HCT116 (cell line): Measurements from ENCODE around the gene PLOD1. TPM values are rescaled to one million over a fixed set of nuclear protein-coding genes. Genes with fewer than 3 reads are reported as not detected.

Experiments
- ATAC-seq: fragments of 200-7000 bp; cut with Tn5 transposase; 2 replicates; pipeline ENCODE4 v1.9.1; 2020; ENCODE audit warnings: mild to moderate bottlenecking, moderate library complexity
- BruUV-seq: library from RNA; stranded (reverse); fragments of 400-500 nt; replicated peaks from 2 replicates; lab custom pipeline; 2021; lab: Mats Ljungman, UMichigan
- CTCF ChIA-PET: fragments of 300-600 bp; sonication (Branson Sonifier 250); formaldehyde crosslinking; loops from one replicate; lab custom pipeline; 2021; ENCODE audit warnings: antibody characterized with exemption; lab: Charles Lee
- POLR2A ChIA-PET: fragments of 300-600, 350-600 bp; sonication (Branson Sonifier 250); formaldehyde crosslinking; loops from one replicate; lab custom pipeline; 2021; ENCODE audit warnings: antibody characterized with exemption; lab: Charles Lee
- RAD21 ChIA-PET, 2 experiments: fragments of 300-600 bp; sonication (Branson Sonifier 250); formaldehyde crosslinking; loops; one replicate each; lab custom pipeline; 2023; ENCODE audit warnings: low total read pairs in 2 of 2; ENCODE audit not compliant: uncharacterized antibody in 2 of 2, unreplicated experiment in 2 of 2, low non-redundant PET in 1 of 2; lab: Charles Lee
- DNase-seq: peaks from one replicate; pipeline ENCODE4 v3.0.0-alpha.2; 2010; ENCODE audit warnings: low read depth, low spot score
- H2AFZ ChIP-seq: fragments of 200-600 bp; shearing (Covaris generic), sonication (generic); 2 replicates; pipeline ENCODE4 v1.6.1; 2017; ENCODE audit warnings: low read depth, mixed run types, mixed read lengths, antibody characterized with exemption, low read length; ENCODE audit not compliant: poor library complexity, severe bottlenecking
- H3K27ac ChIP-seq: 2 replicates; pipeline ENCODE4 v1.5.1; 2012; ENCODE audit warnings: low read depth, low read length
- H3K27me3 ChIP-seq: fragments of 200-600 bp; sonication (generic); 2 replicates; pipeline ENCODE4 v1.6.1; 2016; ENCODE audit warnings: mixed run types, low read length, mixed read lengths; ENCODE audit not compliant: insufficient read depth
- H3K36me3 ChIP-seq, 2 experiments: fragments of 200-500 bp in 1 of 2; fragments of 200-600 bp in 1 of 2; sonication (Bioruptor generic) in 1 of 2; sonication (generic) in 1 of 2; 2 replicates each; pipeline versions ENCODE4 v1.5.1 to v1.6.1; 2014 to 2016; ENCODE audit warnings: low read length in 2 of 2, inconsistent platforms in 1 of 2, mixed read lengths in 1 of 2, mixed run types in 1 of 2; ENCODE audit not compliant: insufficient read depth in 2 of 2, control insufficient read depth in 1 of 2
- H3K4me1 ChIP-seq, 2 experiments: fragments of 200-600 bp in 1 of 2; sonication (generic) in 1 of 2; 2 replicates each; pipeline versions ENCODE4 v1.5.1 to v1.6.1; 2012 to 2017; ENCODE audit warnings: low read length in 2 of 2, inconsistent platforms in 1 of 2, mild to moderate bottlenecking in 1 of 2, mixed read lengths in 1 of 2, mixed run types in 1 of 2, moderate library complexity in 1 of 2; ENCODE audit not compliant: insufficient read depth in 2 of 2, control insufficient read depth in 1 of 2
- H3K4me2 ChIP-seq: fragments of 200-600 bp; sonication (generic); 2 replicates; pipeline ENCODE4 v1.6.1; 2017; ENCODE audit warnings: mixed run types, low read length, mixed read lengths
- H3K4me3 ChIP-seq, 2 experiments: fragments of 200-600 bp in 1 of 2; sonication (generic) in 1 of 2; replicated peaks in 1 of 2; 2 replicates each; pipeline ENCODE4 v1.5.1; 2011 to 2016; ENCODE audit warnings: low read length in 2 of 2, control low read depth in 1 of 2, low read depth in 1 of 2, mild to moderate bottlenecking in 1 of 2, mixed read lengths in 1 of 2, mixed run types in 1 of 2
- H3K79me2 ChIP-seq: fragments of 200-600 bp; sonication (generic); 2 replicates; pipeline ENCODE4 v1.6.1; 2017; ENCODE audit warnings: mild to moderate bottlenecking, mixed run types, low read length, moderate library complexity, mixed read lengths; ENCODE audit not compliant: insufficient read depth
- H3K9ac ChIP-seq: fragments of 200-600 bp; sonication (generic); 2 replicates; pipeline ENCODE4 v1.6.1; 2016; ENCODE audit warnings: low read length, mixed read lengths
- H3K9me2 ChIP-seq: fragments of 200-600 bp; sonication (generic), shearing (Covaris generic); 2 replicates; pipeline ENCODE4 v1.6.1; 2017; ENCODE audit warnings: mixed run types, mild to moderate bottlenecking, moderate library complexity; ENCODE audit not compliant: insufficient read depth
- H3K9me3 ChIP-seq, 2 experiments: fragments of 200-500 bp in 1 of 2; fragments of 200-600 bp in 1 of 2; sonication (Bioruptor generic) in 1 of 2; sonication (generic) in 1 of 2; 2 replicates each; pipeline ENCODE4 v1.6.1; 2014 to 2017; ENCODE audit warnings: low read length in 2 of 2, mixed read lengths in 2 of 2, inconsistent platforms in 1 of 2, low read depth in 1 of 2, mild to moderate bottlenecking in 1 of 2, mixed run types in 1 of 2, moderate library complexity in 1 of 2; ENCODE audit not compliant: control insufficient read depth in 1 of 2, insufficient read depth in 1 of 2
- H4K20me1 ChIP-seq: fragments of 200-600 bp; sonication (generic), shearing (Covaris generic); 2 replicates; pipeline ENCODE4 v1.6.1; 2017; ENCODE audit warnings: mixed run types, mild to moderate bottlenecking, moderate library complexity; ENCODE audit not compliant: insufficient read depth
- CEBPB ChIP-seq: IDR thresholded peaks from 2 replicates; pipeline ENCODE4 v1.6.1; 2012; ENCODE audit warnings: low read depth
- EGR1 ChIP-seq: IDR thresholded peaks from 2 replicates; pipeline ENCODE4 v1.6.1; 2012; ENCODE audit warnings: low read depth
- ELF1 ChIP-seq: IDR thresholded peaks from 2 replicates; pipeline ENCODE4 v1.6.1; 2012; ENCODE audit warnings: low read depth, borderline replicate concordance
- EZH2 ChIP-seq: fragments of 200-600 bp; sonication (generic); IDR thresholded peaks from 2 replicates; pipeline ENCODE4 v1.6.1; 2017; ENCODE audit warnings: antibody characterized with exemption, mixed run types
- EZH2phosphoT487 ChIP-seq: fragments of 200-600 bp; IDR thresholded peaks from 2 replicates; pipeline ENCODE4 v1.6.1; 2018; ENCODE audit warnings: antibody characterized with exemption, borderline replicate concordance
- FOSL1 ChIP-seq: IDR thresholded peaks from 2 replicates; pipeline ENCODE4 v1.6.1; 2012; ENCODE audit warnings: low read depth
- JUND ChIP-seq: IDR thresholded peaks from 2 replicates; pipeline ENCODE4 v1.6.1; 2012
- POLR2A ChIP-seq: IDR thresholded peaks from 2 replicates; pipeline ENCODE4 v1.7.0; 2011; ENCODE audit warnings: borderline replicate concordance; ENCODE audit not compliant: insufficient read depth, insufficient read length; ENCODE audit errors: extremely low read depth
- POLR2AphosphoS5 ChIP-seq: IDR thresholded peaks from 2 replicates; pipeline ENCODE4 v1.6.1; 2011; ENCODE audit warnings: mild to moderate bottlenecking, low read depth, low read length, moderate library complexity
- SIN3A ChIP-seq: IDR thresholded peaks from 2 replicates; pipeline ENCODE4 v1.6.1; 2012; ENCODE audit warnings: low read depth
- SP1 ChIP-seq: IDR thresholded peaks from 2 replicates; pipeline ENCODE4 v1.6.1; 2012; ENCODE audit warnings: low read depth
- SRF ChIP-seq: IDR thresholded peaks from 2 replicates; pipeline ENCODE4 v1.6.1; 2012; ENCODE audit warnings: low read depth
- TCF7L2 ChIP-seq: IDR thresholded peaks from 2 replicates; pipeline ENCODE4 v1.7.0; 2011; ENCODE audit warnings: borderline replicate concordance, inconsistent platforms; ENCODE audit not compliant: insufficient read depth, insufficient read length; ENCODE audit errors: extremely low read depth
- YY1 ChIP-seq: IDR thresholded peaks from 2 replicates; pipeline ENCODE4 v1.6.1; 2011; ENCODE audit warnings: low read length, low read depth, moderate library complexity, mild to moderate bottlenecking; ENCODE audit not compliant: insufficient replicate concordance; ENCODE audit errors: extremely low read depth
- ZFX ChIP-seq: fragments of 450-650 bp; IDR thresholded peaks from 2 replicates; pipeline ENCODE4 v1.6.1; 2017
- intact Hi-C: fragments of 100-400 bp; cut with micrococcal nuclease; formaldehyde crosslinking; loops from 2 replicates; pipeline ENCODE4 v1.10.0; 2022
- total RNA-seq: library from RNA; stranded (reverse); gene quantifications from one replicate; pipeline ENCODE4 v1.2.1, GENCODE V29; 2021; ENCODE audit not compliant: unreplicated experiment
- TF ChIP-seq, protein P1 (sequence below): IDR thresholded peaks from 2 replicates; pipeline ENCODE4 v1.6.1; 2012; ENCODE audit warnings: low read depth
- TF ChIP-seq, protein P2 (sequence below): IDR thresholded peaks from 2 replicates; pipeline ENCODE4 v1.6.1; 2012
- TF ChIP-seq, protein P3 (sequence below), 3 experiments: fragments of 200-600 bp in 1 of 3; sonication (generic) in 1 of 3; IDR thresholded peaks in 2 of 3; conservative IDR thresholded peaks in 1 of 3; 2 replicates each; pipeline ENCODE4 v1.5.1; 2012 to 2017; ENCODE audit warnings: low read depth in 2 of 3, low read length in 2 of 3, antibody characterized with exemption in 1 of 3, borderline replicate concordance in 1 of 3, control low read depth in 1 of 3, mild to moderate bottlenecking in 1 of 3, mixed read lengths in 1 of 3, mixed run types in 1 of 3, moderate library complexity in 1 of 3; ENCODE audit not compliant: insufficient read depth in 1 of 3

The PLOD1 gene
- total RNA-seq, 1 experiment from 2014 or later: 175 TPM

DNA sequence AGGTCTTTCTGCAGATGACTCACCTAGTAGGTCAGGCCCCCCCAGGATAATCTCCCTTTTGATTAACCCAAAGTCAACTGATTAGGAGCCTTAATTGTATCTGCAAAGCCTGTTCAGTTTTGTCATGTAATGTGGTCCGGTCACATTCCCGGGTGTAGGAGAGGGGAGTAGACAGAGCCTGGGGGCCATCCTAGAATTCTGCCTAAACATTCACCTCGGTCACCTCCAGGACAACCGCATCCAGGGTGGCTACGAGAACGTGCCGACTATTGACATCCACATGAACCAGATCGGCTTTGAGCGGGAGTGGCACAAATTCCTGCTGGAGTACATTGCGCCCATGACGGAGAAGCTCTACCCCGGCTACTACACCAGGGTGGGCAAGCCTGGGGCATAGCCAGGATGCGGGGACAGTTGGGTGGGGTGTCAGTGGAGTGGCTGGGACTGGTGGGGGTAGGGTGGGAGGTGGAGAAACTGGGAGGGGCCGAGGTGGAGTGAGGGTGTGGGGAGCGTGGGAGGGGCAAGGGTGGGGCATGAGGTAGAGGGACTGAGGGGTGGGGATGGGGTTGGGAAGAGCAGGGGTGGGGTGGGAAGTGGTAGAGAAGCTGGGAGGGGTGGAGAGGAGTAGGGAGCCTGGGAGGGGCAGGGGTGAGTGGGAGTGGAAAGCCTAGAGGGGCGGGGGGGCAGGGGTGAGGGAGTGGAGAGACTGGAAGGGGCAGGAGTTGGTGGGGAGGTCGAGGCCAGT lies 36.1 kb downstream of the PLOD1 start:
- Histone ChIP-seq H3K4me3 (no peak overlapping the region), H3K9me2 (no peaks in the 10 kb centered on the region), H3K36me3 (peaks cover 49% of the 10 kb centered on the region in 2 experiments; a peak in 3 of 4 replicates), H3K9ac (no peak overlapping the region), H3K27ac (no peak overlapping the region), H3K4me1 (no peaks in the 10 kb centered on the region), H3K79me2 (no peaks in the 10 kb centered on the region), H3K27me3 (no peaks in the 10 kb centered on the region), H3K9me3 (no peaks in the 10 kb centered on the region), H4K20me1 (no peaks in the 10 kb centered on the region), H2AFZ (no peak overlapping the region), H3K4me2 (no peak overlapping the region)
- DNase-seq (no peak), ATAC-seq (no peak)
- TF ChIP-seq, protein P1, sequence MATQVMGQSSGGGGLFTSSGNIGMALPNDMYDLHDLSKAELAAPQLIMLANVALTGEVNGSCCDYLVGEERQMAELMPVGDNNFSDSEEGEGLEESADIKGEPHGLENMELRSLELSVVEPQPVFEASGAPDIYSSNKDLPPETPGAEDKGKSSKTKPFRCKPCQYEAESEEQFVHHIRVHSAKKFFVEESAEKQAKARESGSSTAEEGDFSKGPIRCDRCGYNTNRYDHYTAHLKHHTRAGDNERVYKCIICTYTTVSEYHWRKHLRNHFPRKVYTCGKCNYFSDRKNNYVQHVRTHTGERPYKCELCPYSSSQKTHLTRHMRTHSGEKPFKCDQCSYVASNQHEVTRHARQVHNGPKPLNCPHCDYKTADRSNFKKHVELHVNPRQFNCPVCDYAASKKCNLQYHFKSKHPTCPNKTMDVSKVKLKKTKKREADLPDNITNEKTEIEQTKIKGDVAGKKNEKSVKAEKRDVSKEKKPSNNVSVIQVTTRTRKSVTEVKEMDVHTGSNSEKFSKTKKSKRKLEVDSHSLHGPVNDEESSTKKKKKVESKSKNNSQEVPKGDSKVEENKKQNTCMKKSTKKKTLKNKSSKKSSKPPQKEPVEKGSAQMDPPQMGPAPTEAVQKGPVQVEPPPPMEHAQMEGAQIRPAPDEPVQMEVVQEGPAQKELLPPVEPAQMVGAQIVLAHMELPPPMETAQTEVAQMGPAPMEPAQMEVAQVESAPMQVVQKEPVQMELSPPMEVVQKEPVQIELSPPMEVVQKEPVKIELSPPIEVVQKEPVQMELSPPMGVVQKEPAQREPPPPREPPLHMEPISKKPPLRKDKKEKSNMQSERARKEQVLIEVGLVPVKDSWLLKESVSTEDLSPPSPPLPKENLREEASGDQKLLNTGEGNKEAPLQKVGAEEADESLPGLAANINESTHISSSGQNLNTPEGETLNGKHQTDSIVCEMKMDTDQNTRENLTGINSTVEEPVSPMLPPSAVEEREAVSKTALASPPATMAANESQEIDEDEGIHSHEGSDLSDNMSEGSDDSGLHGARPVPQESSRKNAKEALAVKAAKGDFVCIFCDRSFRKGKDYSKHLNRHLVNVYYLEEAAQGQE: no peak
- TF ChIP-seq YY1 (no peak), EZH2phosphoT487 (no peak), CEBPB (no peak), FOSL1 (no peak), SP1 (no peak), EZH2 (no peak), SRF (no peak), POLR2AphosphoS5 (no peak), ZFX (no peak), TCF7L2 (no peak), ELF1 (no peak), EGR1 (no peak), JUND (no peak), SIN3A (no peak), POLR2A (no peak)
- TF ChIP-seq, protein P2, sequence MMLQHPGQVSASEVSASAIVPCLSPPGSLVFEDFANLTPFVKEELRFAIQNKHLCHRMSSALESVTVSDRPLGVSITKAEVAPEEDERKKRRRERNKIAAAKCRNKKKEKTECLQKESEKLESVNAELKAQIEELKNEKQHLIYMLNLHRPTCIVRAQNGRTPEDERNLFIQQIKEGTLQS: no peak
- TF ChIP-seq, protein P3, sequence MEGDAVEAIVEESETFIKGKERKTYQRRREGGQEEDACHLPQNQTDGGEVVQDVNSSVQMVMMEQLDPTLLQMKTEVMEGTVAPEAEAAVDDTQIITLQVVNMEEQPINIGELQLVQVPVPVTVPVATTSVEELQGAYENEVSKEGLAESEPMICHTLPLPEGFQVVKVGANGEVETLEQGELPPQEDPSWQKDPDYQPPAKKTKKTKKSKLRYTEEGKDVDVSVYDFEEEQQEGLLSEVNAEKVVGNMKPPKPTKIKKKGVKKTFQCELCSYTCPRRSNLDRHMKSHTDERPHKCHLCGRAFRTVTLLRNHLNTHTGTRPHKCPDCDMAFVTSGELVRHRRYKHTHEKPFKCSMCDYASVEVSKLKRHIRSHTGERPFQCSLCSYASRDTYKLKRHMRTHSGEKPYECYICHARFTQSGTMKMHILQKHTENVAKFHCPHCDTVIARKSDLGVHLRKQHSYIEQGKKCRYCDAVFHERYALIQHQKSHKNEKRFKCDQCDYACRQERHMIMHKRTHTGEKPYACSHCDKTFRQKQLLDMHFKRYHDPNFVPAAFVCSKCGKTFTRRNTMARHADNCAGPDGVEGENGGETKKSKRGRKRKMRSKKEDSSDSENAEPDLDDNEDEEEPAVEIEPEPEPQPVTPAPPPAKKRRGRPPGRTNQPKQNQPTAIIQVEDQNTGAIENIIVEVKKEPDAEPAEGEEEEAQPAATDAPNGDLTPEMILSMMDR (IDR thresholded peaks at IDR 0.05 in 2 of 3, conservative IDR thresholded peaks at IDR 0.05 in 1 of 3; ENCODE audit: borderline replicate concordance in 1 of 3, insufficient read depth in 1 of 3, low read depth in 2 of 3, low read length in 2 of 3): no peak
- POLR2A ChIA-PET: interaction anchor here (2.2 kb wide), 1 partner anchor 63 kb away, joined by 6 read pairs; no protein-coding TSS in a partner anchor
- BruUV-seq: no TSS peak
- CTCF ChIA-PET: no interaction called here
- RAD21 ChIA-PET: no interaction called here
- intact Hi-C loops: no loop called here
